HuH-7 (cell line): Measurements from ENCODE around the gene FBXO36.

Source experiments
- DNase-seq: peaks from one replicate; pipeline ENCODE4 v3.0.0; 2011; ENCODE audit warnings: low spot score

FBXO36 gene

DNA sequence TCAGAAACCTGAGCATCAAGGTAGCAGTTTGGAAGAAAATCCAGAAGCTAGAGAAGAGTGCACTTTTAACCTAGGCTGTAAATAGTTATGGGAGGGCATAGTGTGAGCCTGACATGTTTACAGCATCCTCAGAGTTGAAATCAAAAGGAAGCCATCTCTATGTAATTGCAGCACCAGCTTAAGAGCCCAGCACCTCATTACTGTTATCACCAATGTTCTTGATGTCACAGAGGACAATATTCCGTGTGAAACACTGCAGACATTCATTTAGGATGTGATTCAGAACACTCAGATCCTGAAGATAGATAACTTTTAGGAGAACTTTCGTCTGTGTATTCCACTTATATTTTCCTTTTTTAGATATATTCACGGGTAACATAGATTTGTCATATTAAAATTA lies 48.1 kb downstream of the FBXO36 start:
- no peak for DNase-seq

DNA sequence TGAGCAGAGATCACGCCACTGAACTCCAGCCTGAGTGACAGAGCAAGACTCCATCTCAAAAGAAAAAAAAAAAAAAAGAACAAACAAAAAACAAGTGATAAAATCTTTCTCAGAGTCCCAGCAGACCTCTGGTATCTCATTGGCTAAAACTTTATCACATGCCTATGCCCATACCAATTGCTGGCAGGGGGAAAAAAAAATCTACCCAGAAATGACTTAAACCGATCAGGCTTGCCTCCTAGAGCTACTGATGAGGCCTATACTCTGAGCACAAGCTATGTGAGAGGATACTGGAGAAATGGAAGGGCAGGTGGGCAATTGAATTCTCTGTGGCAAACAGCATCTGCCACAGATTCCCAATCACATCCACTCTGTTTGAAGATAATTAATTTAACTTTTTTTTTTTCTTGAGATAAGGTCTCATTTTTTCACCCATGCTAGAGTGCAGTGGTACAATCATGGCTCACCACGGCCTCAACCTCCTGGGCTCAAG lies 49.0 kb downstream of the FBXO36 start:
- DNase-seq = no peak

DNA sequence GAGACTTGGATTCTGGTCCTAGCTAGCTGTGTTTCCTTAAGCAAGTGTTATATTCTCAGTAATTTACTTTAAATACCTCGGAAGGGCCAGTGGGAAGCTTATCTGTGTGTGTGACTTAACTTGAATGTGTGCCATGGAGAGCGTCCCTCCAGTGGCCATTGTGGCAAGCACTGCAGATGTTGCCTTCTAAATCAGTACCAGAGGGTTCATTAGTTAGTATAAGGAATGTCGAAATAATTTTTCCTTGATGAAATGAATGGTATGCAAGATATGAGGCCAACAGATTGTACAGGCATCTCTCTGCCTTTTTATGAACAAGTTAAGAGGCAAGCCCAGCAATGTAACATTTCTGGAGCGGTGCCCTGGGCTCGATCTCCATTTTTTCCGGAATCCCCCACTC lies 52.0 kb downstream of the FBXO36 start:
- no peak for DNase-seq

DNA sequence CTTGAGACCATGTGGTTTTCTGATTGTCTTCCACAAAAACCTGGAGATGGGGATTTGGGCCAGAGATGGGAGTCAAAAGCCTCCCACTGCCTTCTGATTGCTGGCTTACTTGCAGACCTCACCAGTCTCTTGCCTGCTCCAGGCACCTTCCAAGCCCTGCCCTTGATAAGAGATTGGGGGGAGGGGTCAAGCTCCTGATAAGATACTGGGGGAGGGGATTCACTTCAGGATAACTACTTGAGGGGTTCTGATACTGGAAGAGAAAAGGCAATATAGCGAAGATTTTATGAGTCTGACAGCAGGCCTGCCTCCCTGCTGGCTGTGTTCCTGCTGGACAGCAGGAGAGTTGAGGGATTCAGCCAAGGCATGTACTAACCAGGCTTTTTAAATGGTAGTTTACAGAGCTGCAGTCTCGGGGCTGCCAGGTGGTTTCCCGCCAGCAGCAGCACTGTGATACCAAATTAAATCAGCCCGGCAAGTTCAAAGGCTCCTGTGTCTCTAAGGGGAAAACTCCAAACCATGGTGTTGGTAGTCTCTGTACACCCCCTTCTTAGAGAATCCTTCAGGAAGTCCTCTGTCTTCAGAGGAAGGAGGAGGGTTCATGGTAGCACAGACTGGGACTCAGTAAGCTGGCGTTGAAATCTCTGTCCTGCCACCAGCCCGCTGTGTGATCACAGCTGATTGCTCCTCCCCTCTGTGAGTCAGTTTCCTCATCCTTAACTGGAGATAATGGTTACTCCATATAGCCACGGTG lies 58.3 kb downstream of the FBXO36 start:
- DNase-seq = no peak

DNA sequence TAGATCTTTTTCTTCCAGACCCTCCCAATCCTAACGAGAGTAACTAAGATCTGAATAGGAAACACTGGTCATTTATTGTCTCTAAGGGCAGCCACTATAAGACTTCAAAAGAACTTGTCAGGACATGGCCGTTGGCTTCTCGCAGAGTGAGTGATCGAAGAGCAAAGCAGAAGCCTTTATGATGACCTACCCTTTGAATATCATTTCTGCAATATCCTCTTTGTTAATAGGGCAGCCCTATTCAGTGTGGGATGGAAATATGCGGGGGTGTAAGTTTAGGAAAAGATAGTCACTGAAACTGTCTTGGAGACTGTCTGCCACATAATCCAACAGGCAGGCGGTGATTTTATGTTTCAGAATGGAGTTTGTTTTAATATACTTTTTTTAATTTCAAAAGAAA lies 70.9 kb downstream of the FBXO36 start:
- DNase-seq = no peak

DNA sequence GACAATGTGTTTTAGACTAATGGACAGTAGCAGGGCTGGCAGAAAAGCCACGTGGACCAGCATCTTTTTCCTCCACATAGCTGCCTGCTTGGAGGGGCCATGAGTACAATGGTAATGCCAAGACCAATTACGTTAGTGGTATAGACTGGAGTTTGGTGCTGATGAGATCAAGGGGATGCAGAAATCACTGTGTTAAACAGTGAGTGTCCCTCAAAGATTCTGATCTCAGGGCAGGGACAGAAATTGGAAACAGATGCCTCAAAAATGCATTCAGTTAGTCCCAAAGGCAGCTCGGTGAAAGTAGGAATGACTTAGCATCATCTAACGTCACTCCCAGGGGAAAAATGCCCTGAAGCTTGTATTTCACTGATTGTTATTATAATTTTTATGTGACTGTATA lies 74.0 kb downstream of the FBXO36 start:
- DNase-seq = no peak

DNA sequence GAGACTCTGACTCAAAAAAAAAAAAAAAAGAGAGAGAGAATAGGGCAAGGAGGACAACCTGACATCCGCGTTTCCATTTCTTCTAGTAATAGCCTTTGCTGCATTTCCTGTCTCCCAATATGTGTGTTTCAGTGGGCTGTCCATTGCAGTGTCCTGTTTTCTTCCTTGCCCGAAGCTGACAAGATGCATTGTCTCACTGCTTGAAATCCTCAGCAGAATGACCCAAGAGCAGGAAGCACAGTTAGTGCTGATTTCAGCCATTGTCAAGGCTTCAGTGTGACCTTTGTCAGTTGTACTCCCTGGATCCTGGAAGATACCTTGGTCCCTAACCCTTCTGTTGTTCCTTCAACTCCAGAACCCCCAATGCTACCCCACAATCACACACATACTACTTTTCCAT lies 75.3 kb downstream of the FBXO36 start:
- no peak for DNase-seq

DNA sequence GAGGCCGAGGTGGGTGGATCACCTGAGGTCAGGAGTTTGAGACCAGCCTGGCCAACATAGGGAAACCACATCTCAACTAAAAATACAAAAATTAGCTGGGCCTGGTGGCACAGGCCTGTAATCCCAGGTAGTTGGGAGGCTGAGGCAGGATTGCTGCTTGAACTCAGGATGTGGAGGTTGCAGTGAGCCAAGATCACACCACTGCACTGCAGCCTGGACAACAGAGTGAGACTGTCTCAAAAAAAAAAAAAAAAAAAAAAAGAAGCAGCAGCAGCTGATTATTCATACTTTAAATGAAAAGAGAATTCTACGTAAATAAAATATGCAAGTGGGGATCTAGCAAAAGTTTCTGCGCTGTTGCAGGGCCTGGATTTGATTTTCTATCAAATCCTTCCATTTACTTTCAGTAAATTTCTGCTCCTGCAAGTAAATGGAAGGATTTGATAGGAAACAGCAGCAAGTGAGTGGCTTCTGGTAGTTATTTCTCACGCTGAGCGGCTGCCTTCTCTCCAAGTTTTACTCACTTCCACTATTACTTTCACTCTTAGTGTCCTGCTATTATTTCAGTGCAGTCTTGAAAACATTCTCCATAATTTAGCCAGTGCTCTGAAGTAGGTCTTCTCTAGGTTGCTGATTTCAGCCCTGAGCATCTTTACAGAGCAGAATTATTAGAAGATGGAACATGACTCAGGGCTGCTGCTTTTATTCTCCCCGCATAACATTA lies 78.0 kb downstream of the FBXO36 start:
- no peak for DNase-seq

DNA sequence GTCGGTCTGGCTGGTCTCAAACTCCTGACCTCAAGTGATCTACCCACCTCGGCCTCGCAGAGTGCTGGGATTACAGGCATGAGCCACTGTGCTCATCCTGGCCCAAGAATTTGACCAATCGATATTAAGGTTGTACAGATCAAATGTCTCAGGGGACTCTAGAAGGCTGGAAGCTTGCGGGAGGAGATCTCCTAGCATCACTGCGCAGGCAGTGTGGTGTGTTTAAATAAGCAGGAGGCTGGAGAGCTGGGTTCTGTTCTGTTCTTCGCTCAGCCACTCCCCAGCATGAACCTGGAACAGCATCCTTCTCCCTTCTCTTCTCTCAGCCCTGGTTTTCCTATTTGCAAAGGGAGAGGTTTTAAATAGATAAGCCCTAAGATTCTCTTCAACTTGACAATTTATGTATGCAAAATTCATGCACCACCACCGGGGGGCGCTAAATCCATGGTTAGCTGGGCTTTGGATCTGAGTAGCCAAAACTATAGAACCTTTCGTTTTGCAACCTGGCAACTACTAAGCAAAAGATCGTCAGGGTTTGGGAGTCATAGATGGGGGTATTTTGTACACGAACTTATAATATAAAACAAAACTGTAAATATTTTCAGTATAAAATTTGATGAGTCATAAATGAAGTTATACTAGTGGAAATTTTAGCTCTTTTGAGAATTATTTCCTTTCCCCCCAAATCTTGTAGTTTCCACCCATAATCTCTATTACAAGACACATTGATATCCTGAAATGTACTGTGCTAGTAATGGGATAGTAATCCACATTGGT lies 85.8 kb downstream of the FBXO36 start:
- peak; percentile 27 for DNase-seq

DNA sequence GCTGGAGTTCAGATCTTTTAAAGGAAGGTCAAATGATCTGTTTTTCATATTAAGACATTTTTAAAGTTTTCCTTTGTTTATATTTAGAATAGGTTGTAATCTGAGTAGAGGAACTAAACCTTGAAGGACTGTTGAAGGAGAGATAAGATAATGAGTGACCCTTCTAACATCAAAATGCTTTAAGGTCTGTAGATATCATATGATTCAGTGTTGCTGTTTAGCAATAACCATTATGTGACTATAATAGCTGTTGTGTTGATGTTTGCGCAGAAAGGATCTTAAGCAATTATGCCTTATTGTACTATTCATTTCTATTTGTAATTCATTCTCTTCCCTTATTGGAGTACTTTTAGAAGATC lies 86.4 kb downstream of the FBXO36 start:
- no peak for DNase-seq

DNA sequence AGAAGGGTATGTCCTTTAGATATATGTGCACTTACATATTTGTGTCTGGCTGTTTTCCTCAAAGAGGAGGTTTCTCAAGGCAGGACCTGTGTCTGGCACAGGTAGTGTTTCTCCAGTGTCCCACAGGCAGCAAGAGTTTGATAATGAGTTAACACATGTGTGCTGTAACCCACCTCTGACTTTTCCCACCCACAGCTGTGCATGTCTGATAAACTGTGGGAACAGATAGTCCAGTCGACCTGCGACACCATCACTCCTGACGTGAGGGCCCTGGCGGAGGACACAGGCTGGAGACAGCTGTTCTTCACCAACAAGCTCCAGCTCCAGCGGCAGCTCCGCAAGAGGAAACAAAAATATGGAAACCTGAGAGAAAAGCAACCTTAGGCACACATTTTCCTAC lies 88.2 kb downstream of the FBXO36 start:
- no peak for DNase-seq

DNA sequence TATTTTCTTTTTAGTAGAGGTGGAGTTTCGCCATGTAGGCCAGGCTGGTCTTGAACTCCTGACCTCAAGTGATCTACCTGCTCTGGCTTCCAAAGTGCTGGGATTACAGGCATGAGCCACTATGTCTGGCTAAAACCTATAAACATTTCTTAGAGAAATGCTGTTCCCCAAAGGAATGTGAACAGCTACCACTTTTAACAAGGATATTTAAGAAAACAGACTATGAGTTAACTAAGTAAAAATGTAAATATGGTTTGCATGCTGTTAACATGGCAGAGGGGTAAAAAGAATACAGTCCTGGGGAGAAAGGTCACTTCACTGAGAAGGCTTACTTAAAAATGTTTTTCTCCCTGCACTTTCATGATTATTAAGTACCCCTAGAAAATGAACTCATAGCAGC lies 89.3 kb downstream of the FBXO36 start:
- no peak for DNase-seq

DNA sequence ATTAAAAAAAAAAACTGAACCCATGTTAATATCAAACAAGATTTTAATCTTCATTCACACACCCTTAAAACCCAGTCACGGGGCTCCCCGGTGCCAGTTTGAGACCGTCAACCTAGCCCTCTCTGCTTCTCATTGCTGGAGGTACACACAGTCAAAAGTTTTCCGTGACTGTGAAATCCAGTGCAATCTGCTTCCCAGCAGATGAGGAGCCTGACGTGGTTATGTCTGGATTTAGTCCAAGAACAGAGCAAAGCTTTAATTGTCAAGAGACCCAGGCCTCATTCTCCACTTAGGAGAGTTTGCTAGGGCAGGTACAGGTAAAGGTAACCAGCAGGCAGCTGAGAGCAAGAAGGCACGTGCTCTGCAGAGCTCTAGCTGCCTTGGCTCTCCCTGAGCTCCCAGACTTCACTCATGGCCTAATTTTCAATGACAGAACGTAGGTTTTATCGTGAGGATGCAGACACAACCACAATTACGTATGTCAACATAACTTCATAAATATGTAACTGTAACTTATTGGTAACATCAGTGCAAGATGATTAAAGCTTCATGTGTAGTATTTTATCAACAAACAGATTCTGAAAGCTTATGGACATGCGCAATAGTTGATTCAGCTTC lies 90.1 kb downstream of the FBXO36 start:
- no peak for DNase-seq

DNA sequence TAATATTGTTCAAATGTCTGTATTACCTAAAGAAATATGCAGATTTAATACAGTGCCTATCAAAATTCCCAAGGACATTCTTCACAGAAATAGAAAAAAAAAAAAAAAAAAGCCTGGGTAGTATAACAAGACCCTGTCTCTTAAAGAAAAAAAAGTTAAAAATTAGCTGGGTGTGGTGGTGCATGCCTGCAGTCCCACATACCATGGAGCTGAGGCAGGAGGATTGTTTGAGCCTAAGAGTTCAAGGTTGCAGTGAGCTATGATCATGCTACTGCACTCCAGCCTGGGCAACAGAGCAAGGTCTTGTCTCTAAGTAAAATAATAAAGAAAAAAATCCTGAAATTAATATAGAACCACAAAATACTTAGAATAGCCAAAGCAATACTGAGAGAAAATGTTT lies 94.5 kb downstream of the FBXO36 start:
- no peak for DNase-seq

DNA sequence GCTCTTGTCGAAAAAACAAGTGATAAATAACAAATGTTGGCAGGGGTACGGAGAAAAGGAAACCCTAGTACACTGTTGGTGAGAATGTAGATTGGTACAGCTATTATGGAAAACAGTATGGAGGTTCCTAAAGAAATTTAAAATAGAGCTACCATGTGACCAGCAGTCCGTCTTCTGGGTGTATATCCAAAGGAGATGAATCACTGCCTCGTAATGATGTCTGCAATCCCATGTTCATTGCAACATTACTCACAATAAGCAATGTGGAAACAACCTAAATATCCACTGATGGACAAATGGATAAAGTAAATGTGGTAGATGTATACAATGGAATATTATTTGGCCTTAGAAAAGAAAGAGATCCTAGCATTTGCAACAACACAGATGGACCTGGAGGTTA lies 95.8 kb downstream of the FBXO36 start:
- no peak for DNase-seq

DNA sequence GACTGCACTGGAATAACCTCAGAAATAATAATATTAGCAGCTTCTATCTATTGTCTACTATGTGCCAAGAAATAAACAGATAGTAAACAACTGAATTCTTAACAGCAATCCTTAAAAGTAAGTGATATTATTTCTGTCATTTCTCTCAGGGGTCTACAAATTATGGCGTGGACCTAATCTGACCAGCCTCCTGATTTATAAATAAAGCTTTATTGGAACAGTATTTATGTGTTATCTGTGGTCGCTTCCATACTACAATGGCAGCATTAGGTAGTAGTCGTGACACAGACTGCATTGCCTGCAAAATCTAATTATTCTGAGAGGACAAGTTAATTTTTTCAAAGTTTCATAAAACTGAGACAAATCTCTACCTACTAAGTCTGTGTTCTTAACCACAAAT lies 97.4 kb downstream of the FBXO36 start:
- no peak for DNase-seq

DNA sequence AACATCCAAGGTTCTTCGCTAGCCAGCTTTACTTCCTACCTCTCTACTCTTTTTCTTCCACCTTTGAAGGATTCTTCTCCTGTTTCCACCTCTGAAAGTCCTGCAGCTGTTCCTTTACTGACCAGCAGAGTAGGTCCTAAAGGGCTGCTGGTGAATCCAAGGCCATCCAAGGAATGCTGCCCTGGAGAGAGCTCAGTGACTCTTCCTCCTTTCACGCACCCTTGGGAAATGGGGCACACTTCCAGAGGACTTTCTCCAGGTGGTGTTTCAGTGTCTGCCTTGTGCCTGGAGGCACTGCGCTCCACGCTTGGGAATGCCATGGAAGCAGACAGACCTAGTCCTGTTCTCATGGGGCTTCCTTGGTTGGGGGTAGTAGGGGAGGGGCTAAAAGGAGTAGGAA lies 101.0 kb downstream of the FBXO36 start:
- no peak for DNase-seq

DNA sequence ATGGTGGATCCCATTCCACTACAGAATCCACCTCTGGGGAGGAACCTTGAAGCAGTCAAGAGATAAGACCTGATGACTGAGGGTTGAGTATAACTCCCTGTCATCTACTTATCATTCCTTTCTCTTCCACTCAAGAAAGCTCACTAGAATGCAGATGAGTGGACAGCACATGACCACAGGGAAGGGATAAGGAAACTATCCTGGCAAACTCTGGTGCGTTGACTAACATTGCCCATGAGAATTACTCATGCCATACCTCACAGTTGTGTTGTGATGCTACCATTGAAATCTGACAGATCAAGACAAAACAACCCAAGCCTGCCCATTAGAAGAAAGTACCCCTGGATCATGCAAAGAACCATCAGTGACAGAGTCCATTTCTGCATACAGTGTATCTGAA lies 119.9 kb downstream of the FBXO36 start:
- no peak for DNase-seq

DNA sequence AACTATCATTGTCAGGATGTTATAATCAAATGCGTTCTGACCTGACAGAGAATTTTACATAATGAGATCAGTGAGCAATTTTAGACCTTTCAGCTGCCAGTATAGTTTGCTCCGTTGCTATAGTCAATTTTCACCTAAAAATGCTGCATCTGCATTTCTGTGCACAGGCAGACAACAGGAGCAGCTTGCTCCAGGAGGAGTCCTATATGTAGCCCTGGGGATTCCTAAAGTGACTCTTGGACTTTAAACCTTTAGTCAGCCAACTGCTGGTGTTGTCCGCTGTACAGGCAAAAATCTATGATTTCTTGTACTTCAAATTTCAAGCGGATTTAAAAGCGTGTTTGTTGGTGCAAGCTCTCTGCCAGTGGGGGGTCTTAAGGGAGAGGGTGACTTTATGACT lies 120.7 kb downstream of the FBXO36 start:
- no peak for DNase-seq

DNA sequence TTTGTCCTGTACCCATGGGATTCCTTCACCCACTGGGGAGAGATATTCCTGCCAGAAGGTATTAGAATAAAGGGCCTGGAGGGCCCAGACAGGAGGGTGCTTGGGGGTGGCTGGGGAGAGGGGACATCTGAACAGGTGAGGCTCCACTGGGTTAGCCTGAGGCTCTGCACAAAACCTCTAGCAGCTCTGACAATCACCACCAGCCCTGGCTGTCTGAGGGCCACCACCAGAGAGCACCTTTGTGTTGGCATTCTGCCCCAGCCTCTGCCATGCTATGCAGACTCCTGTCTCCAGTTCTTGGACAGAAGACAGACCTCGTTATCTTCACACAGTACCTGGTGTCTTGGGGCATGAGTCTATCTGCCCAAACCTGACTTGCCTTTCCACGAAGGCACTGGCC lies 121.2 kb downstream of the FBXO36 start:
- DNase-seq = no peak

DNA sequence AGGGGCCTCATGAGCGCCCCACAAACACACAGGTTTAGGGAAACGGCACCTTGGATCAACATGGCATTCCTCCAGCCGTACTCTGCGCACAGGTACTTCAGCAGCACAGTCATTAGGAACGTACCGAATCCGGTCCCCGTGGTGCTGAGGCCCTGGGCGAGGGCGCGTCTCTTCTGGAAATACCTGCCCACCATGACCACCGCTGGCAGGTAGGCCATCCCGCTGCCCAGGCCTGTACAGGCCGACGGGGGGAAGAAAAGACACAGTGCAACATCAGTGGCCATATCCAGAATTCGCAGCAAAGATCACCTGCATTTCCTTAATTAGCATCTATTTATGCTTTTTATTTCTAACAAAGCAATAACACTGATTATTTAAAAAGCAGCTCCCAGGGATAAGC lies 124.2 kb downstream of the FBXO36 start:
- no peak for DNase-seq

DNA sequence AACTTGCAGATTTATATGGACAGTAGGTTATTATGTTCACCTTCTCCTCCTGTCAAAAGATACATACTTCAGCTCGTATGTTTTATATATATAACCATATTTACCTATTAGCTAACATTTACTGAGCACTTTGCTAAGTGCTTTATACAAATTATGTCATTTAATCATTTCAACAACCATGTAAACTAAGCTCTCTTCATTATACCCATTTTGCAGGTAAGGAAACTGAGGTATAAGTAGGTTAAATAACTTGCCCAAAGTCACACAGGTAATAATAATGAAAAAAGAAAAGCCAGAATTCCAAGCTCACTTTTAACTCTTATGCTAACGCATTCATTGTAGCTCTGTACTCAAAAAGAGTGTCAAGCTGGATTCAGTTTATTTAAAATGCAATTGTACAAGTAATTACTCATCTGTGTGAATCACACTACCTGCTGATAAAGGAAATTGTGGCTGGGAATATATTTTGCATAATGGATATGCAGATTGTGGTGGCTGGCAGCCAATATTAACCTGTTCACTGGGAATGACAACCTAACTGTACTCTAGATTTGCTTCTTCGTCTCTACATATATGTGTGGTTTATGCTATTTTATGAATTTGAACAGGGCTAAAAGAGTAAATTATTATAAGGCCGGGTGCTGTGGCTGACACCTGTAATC lies 125.8 kb downstream of the FBXO36 start:
- DNase-seq = no peak
